Prostate gland (tissue), 2 donors: ENCODE data around the gene TBL2. TPM values are rescaled to one million over a fixed set of nuclear protein-coding genes. Genes with fewer than 3 reads are reported as not detected.
"Not testable (repeated sequence)": the region's sequence is repeated elsewhere in the genome, so short reads cannot be mapped to it uniquely, and the experiment has no call there.

Experiments used
- DNase-seq: peaks from one replicate; pipeline ENCODE4 v3.0.0-alpha.2; 2019; ENCODE audit warnings: low spot score
- H3K27ac ChIP-seq, 2 donors: fragments of 200-600 bp; sonication (generic); 2 replicates each; pipeline ENCODE4 v1.5.1; 2017 to 2019
- H3K27me3 ChIP-seq: fragments of 200-600 bp; sonication (generic); replicated peaks from 2 replicates; pipeline ENCODE4 v1.5.1; 2019; ENCODE audit not compliant: insufficient read depth
- H3K36me3 ChIP-seq, 2 donors: fragments of 200-600 bp; sonication (generic); 1 replicate in 1 of 2; 2 replicates in 1 of 2; pipeline versions ENCODE4 v1.5.1 to v1.8.1; 2017 to 2019
- H3K4me1 ChIP-seq: fragments of 200-600 bp; sonication (generic); replicated peaks from 2 replicates; pipeline ENCODE4 v1.5.1; 2019
- H3K4me3 ChIP-seq, 2 donors: fragments of 200-600 bp; sonication (generic); 2 replicates each; pipeline ENCODE4 v1.5.1; 2017 to 2019
- H3K9me3 ChIP-seq: fragments of 200-600 bp; sonication (generic); 2 replicates; pipeline ENCODE4 v1.5.1; 2017
- POLR2A ChIP-seq: fragments of 450-650 bp; IDR thresholded peaks from one replicate; pipeline ENCODE4 v1.6.1; 2016; ENCODE audit warnings: antibody characterized with exemption, mild to moderate bottlenecking
- POLR2AphosphoS5 ChIP-seq: sonication (generic); formaldehyde crosslinking; IDR thresholded peaks from one replicate; pipeline ENCODE4 v1.6.1; 2017; ENCODE audit warnings: antibody characterized with exemption
- WGBS: methylation state at CpG from one replicate; pipeline ENCODE4 v1.1.5; 2018; 5-methylcytosine and 5-hydroxymethylcytosine counted together
- intact Hi-C: fragments of 100-400 bp; cut with DNase I; formaldehyde crosslinking; loops from one replicate; pipeline ENCODE4 v1.14.2; 2022
- total RNA-seq, 2 donors: library from RNA; depleted of rRNA; stranded (reverse); fragments of >200 nt; gene quantifications; one replicate each; pipeline ENCODE4 v1.1.0, GENCODE V29; 2016
- TF ChIP-seq, protein P1 (sequence below), 4 experiments: fragments of 200-600 bp in 2 of 4; fragments of 450-650 bp in 2 of 4; sonication (generic) in 2 of 4; IDR thresholded peaks; 1 replicate in 3 of 4; 2 replicates in 1 of 4; pipeline ENCODE4 v1.5.1; 2016 to 2019; ENCODE audit warnings: antibody characterized with exemption in 4 of 4, mild to moderate bottlenecking in 2 of 4, moderate library complexity in 2 of 4

The TBL2 gene
- total RNA-seq, 2 donors from 2014 or later = 73.5 to 112 TPM

DNA sequence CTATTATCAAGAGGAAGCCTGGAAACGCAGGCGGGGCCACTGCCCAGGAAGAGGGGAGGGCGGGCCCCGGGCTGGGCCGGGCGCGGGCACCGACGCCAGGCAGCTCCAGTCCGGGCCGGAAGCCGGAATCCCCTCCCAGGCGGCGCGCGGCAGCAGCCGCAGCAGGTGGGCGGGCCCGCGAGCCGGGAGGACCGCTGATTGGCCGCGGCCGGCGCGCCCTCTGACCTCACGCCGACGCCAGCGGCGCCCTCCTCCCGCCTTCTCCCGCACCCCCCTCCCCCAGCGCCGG, 21.3 kb downstream of the TBL2 start:
- peak overlapping the region; percentile 98 to 100 for H3K27ac ChIP-seq
- TF ChIP-seq POLR2AphosphoS5 (peak; percentile 67), POLR2A (no peak)
- TF ChIP-seq, protein P1, sequence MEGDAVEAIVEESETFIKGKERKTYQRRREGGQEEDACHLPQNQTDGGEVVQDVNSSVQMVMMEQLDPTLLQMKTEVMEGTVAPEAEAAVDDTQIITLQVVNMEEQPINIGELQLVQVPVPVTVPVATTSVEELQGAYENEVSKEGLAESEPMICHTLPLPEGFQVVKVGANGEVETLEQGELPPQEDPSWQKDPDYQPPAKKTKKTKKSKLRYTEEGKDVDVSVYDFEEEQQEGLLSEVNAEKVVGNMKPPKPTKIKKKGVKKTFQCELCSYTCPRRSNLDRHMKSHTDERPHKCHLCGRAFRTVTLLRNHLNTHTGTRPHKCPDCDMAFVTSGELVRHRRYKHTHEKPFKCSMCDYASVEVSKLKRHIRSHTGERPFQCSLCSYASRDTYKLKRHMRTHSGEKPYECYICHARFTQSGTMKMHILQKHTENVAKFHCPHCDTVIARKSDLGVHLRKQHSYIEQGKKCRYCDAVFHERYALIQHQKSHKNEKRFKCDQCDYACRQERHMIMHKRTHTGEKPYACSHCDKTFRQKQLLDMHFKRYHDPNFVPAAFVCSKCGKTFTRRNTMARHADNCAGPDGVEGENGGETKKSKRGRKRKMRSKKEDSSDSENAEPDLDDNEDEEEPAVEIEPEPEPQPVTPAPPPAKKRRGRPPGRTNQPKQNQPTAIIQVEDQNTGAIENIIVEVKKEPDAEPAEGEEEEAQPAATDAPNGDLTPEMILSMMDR (IDR thresholded peaks at IDR 0.05) = peak in 1 of 4 experiments; percentile 13
- no peaks in the 10 kb centered on the region for H3K27me3 ChIP-seq
- H3K4me3 ChIP-seq = peak overlapping the region; percentile 92 to 97
- peak; percentile 91 for DNase-seq
- intact Hi-C loops = loop anchor here (1.0 to 2.0 kb wide), 2 partner anchors 22 to 35 kb away; partner anchors contain the start of genes BAZ1B and TBL2
- H3K4me1 ChIP-seq = no peaks in the 10 kb centered on the region
- H3K36me3 ChIP-seq = no peaks in the 10 kb centered on the region
- WGBS = under 1% methylated on average over 35 of the region's 36 CpGs
- H3K9me3 ChIP-seq = no peaks in the 10 kb centered on the region

DNA sequence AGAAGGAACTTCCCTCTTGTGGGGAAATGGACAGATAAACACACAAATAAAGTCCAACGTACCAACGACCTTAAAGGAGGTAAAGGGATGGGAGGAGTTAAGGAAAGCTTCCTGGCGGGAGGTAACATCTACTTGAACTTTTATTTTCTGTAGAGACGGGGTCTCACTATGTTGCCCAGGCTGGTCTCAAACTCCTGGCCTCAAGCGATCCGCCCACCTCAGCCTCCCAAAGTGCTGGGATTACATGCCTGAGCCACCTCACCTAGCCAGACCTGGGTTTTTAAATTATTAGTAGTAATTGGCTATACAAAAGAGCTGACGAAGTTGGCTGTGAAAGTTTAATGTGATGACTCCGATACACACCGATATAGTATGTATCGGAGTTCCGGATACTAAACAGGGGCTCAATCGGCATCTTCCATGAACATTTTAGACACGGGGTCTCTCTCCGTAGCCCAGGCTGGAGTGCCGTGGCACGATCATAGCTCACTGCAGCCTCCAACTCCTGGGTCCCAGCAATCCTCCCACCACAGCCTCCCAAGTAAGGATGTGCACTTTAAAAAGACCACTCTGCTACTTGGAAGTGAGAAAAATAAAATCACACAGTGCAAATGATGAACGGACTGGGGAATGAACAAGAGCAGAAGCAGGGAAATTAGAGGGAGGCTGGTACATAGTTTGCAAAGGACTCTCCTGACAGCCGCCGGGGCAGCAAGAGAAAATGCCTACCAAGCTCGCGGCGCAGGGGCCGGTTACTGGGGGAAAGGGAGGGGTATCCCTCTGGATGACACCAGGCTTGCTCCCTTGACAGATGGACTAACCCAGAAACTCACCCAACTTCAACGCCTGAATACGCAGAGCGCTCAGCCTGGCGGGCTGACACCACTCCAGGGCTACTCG, 21.9 kb downstream of the TBL2 start:
- DNase-seq = no peak
- Histone ChIP-seq H3K27me3 (no peaks in the 10 kb centered on the region), H3K4me3 (peak overlapping the region; percentile 92 to 97), H3K4me1 (no peaks in the 10 kb centered on the region), H3K9me3 (no peaks in the 10 kb centered on the region), H3K36me3 (no peaks in the 10 kb centered on the region), H3K27ac (peak overlapping the region; percentile 98 to 100)
- no peak for TF ChIP-seq POLR2AphosphoS5
- TF ChIP-seq, protein P1 (IDR thresholded peaks at IDR 0.05) = no peak
- TF ChIP-seq POLR2A = peak; percentile 48
- intact Hi-C loops = loop anchor here (1.0 to 2.0 kb wide), 2 partner anchors 22 to 34 kb away; partner anchors contain the start of genes BAZ1B and TBL2
- WGBS = 21% methylated on average over 28 of the region's 28 CpGs

DNA sequence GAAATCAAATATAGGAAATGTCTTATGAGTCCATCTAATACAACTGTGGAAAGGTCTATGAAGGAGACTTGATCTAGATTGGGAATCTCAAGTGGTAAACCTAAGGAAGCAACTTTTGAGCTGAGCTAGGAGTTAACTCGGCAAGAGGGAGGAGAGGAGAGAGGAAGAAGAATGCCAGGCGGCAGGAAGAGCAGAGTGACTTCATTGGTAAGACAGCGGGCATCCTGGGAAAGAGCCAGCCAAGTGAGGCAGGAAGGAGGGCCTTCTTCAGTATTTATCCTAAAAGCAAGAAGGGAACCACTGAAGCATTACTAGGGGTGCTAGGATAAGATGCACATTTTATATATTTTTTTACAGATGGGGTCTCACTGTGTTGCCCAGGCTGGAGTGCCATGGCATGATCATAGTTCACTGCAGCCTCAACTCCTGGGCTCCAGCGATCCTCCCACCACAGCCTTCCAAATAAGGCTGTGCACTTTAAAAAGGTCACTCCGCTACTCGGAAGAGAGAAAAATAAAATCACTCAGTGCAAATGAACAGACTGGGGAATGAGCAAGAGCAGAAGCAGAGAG, 22.9 kb downstream of the TBL2 start:
- TF ChIP-seq, protein P1 (IDR thresholded peaks at IDR 0.05) = no peak
- no peak for TF ChIP-seq POLR2A
- TF ChIP-seq POLR2AphosphoS5 = no peak
- no peaks in the 10 kb centered on the region for H3K27me3 ChIP-seq
- H3K4me3 ChIP-seq = peak overlapping the region in 1 of 2 donors; percentile 97
- no peak for DNase-seq
- H3K9me3 ChIP-seq = no peaks in the 10 kb centered on the region
- 56% methylated on average over 6 of the region's 6 CpGs for WGBS
- H3K4me1 ChIP-seq = no peaks in the 10 kb centered on the region
- intact Hi-C loops = no loop called here
- no peaks in the 10 kb centered on the region for H3K36me3 ChIP-seq
- H3K27ac ChIP-seq = peak overlapping the region in 1 of 2 donors; percentile 100

DNA sequence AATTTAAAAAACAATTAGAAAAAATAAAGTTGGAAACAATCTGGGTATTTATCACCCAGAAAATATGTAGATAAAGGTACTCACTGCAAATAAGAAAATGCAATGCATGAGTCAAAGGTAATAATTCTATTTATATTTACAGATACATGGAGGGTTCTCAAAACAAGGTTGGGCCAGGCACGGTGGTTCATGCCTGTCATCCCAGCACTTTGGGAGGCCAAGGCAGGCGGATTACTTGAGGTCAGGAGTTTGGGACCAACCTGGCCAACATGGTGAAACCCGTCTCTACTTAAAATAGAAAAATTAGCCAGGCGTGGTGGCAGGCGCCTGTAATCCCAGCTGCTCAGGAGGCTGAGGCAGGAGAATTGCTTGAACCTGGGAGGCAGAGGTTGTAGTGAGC, 28.3 kb downstream of the TBL2 start:
- WGBS = 89% methylated on average over 5 of the region's 5 CpGs
- H3K9me3 ChIP-seq, H3K27me3 ChIP-seq, intact Hi-C loops, H3K27ac ChIP-seq, DNase-seq, H3K36me3 ChIP-seq, H3K4me1 ChIP-seq, H3K4me3 ChIP-seq: not testable (repeated sequence)

DNA sequence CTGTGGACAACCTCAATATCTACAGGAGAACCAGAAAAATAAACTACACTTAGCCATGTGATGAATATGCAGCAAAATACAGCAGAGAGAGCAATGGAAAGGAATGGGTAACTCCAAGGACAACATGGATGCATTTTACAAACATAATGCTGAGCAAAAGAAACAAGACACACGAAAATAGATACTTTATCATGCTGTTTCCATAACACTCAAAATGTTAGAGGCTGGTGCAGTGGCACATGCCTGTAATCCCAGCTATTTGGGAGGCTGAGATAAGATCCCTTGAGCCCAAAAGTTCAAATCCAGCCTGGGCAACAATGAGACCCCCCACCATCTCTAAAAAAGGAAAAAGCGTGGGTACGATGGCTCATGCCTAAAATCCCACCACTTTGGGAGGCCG, 29.2 kb downstream of the TBL2 start:
- WGBS = 76% methylated on average over 4 of the region's 4 CpGs
- no peak for DNase-seq
- H3K9me3 ChIP-seq = no peaks in the 10 kb centered on the region
- H3K27ac ChIP-seq = no peak overlapping the region
- TF ChIP-seq, protein P1 (IDR thresholded peaks at IDR 0.05) = no peak
- TF ChIP-seq POLR2A (no peak), POLR2AphosphoS5 (no peak)
- intact Hi-C loops = no loop called here
- H3K4me3 ChIP-seq = no peak overlapping the region
- H3K4me1 ChIP-seq = no peaks in the 10 kb centered on the region
- H3K36me3 ChIP-seq = no peaks in the 10 kb centered on the region
- no peaks in the 10 kb centered on the region for H3K27me3 ChIP-seq
